GM19438 (cell line): ENCODE data around the gene ABTB2.
A peak's percentile ranks its signal among the peaks of the same experiment; 100 is the strongest.

Experiments used
- ATAC-seq: cut with Tn5 transposase; IDR thresholded peaks from one replicate; pipeline ENCODE4 v1.9.1; 2021; ENCODE audit warnings: low read depth; ENCODE audit not compliant: unreplicated experiment

The ABTB2 gene

DNA sequence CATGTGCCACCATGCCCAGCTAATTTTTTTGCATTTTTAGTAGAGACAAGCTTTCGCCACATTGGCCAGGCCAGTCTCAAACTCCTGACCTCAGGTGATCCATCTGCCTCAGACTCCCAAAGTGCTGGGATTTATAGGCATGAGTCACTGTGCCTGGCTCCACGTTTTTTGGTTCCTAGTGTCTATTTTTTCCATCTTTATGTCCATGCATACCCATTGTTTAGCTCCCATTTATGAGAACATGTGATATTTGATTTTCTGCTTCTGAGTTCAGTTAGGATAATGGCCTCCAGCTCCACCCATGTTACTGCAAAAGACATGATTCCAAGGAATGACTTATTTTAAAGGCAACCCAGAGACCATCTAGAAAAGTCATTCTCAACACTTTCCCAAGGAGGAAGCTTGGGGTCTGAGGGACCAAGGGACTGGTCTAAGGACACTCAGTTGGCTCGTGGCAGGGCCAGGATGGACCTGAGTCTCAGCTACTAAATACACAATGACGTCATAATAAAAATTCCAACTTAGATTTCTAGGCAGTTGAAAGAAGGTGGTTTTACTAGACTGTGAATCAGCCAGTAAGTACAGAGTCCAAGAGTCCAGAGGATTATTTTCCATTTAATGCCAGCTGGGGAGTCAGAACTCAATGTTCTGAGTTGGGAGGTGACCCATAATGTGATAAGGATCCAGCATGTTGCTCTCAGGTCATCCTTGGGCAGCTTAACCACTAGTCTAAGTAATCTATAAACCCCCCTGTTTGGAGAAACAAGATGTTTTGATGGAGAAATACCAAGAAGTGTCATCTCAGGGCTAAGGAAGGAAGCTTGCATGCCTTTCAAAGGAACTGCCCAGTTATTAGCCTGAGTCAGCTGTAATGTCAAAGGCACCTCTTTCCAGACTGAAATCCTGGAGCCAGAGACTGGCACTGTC, 39.4 kb downstream of the ABTB2 start:
- no peak for ATAC-seq

DNA sequence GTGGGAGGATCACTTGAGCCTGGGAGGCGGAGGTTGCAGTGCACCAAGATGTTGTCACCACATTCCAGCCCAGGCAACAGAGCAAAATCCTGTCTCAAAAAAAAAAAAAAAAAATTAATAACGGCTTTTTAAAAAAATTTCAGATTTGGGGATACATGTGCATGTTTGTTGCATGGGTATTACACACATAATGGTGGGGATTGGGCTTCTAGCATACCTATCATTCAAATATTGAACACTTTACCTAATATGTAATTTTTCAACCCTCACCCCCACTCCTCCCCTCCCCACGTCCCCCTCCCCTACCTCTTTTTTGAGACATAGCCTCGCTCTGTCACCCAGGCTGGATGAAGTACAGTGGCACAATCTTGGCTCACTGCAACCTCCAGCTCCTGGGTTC, 40.1 kb downstream of the ABTB2 start:
- ATAC-seq: no peak

GRCh38 chr11:34317036-34317360, 40.8 kb downstream of the ABTB2 start:
- no peak for ATAC-seq

DNA sequence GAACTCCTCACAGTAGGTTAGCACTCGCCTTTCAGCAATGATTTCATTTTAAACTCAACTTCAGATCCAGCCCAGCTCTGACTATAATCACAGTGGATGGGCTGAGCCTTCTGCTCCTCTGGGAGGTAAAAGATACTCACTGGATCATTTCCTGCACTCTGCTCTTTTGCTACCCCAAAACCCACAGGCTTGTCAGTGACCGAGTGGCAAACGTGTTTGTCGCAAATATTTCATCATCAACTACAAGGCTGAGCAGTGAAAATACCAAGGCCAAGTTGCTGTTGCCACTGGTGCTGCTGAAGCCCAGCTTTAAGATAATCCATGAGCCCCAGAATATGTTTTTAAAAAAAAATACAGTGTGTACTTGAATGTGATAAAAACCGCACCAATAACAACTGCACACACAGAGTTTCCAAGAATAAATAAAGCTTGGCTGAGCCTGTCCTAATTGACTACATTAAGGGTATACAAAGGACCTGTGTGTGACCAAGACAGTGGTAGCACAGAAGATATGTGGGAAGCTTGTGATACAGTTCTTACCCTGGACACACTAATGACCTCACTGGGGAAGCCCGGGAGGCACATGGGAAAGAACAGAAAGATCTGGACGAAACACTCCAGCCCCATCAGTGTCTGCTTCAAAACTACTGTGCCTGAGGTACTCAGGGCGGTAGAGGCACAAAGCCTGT, 41.3 kb downstream of the ABTB2 start:
- ATAC-seq: no peak

GRCh38 chr11:34315394-34315793, 42.4 kb downstream of the ABTB2 start:
- ATAC-seq: no peak

DNA sequence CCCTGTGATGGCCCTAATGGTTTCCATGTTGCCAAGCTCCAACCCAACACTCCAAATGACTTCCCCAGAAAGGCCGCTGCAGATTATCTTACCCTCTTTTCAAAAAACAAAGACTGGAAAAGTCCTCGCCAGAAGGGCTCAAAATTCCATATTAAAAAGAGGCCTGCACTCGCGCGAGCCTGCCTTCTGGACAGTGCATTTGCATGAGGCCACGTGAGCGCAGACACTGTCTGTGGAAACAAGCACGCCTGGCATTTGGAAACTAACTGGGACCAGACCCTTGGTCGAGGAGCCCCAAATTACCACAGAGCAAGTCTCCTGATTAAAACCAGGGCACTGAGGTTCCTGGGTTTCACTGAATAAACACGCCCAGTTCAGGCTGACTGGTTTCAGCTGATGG, 42.9 kb downstream of the ABTB2 start:
- ATAC-seq: no peak

DNA sequence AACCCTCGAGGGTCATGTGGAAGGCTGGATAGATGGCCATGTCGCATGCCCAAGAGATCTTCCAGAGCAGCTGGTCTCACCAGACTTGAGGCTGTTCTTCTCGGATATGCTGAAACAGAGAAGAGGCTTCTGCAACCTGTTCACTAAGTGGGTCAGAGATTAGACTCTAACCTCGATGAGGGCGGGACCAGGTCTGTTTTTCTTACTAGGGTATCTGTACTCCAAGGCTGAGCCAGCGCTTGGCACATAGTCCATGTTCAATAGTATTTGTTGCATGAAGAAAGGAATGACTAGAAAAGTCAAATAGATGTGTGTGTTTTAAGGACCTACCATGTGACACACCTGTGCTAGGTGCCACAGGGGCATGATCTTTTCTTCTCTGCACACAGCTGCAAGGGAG, 43.6 kb downstream of the ABTB2 start:
- ATAC-seq: no peak

- ATAC-seq: no peak
Measured at GRCh38 chr11:34313099-34313517, 44.7 kb downstream of the ABTB2 start.

- no peak for ATAC-seq
Measured at GRCh38 chr11:34311126-34311525, 46.7 kb downstream of the ABTB2 start.

DNA sequence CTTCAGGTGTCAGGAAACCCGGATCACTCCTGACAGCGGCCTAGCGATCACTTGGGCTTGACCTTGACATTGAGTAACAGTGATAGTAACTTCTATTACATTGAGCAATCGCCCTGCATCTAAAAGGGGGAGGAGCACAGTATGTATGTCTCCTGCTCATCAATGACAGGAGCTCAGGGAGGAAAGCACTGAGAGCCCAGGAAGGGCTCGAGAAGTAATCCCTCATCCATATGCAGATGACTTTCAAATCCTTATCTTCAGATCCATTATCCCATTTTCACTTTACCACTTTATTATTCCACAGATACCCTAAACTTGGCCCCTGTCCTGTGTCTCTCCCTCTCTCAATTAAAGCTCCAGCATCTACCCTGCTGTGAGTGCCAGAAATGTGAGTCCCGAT, 47.8 kb downstream of the ABTB2 start:
- ATAC-seq: no peak

- no peak for ATAC-seq
Measured at GRCh38 chr11:34308913-34309585, 48.8 kb downstream of the ABTB2 start.

DNA sequence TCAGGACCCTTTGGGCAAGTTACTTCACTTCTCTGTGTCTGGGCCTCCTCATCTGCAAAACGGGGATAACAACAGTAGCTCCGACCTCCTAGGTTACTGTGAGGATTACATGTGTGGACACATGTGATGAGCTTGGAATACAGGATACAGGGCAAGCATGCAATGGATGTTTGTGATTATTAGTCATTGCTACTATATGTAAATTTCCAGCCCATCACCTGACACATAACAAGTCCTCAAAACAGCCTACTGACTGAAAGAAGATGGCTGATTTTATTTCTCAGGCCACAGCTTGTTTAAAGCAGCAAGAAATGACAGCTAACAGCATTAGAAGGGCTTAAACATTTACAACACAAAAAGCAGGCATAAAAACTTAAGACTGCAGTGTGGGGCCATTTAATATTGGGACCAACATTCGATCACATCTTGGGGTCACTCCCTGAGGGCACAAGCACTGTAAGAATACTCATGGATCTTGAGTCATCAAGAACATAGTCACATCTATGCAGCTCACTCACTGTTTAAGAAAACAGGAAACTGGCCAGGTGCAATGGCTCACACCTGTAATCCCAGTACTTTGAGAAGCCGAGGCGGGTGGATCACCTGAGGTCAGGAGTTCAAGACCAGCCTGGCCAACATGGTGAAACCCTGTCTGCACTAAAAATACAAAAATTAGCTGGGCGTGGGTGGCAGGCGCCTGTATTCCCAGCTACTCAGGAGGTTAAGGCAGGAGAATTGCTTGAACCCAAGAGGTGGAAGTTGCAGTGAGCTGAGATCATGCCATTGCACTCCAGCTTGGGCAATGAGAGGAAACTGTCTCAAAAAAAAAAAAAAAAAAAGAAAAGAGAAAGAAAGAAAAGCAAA, 49.5 kb downstream of the ABTB2 start:
- no peak for ATAC-seq

DNA sequence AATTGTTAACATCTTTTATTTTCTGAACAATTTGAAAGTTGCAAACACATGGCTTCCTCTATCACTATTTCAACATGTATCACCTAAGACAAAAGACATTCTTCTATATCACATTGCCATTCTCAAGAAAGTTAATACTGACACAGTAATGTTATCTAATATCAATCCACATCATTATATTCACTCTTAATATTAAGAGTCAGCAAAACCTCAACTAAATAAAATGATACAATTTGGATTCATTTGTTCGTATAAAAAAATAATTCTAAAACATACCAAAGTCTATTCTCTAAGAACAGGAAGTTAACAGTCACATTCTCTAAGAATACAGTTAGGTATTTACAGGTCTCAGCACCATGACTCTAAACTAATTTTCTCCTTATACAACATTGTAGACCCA, 52.0 kb downstream of the ABTB2 start:
- ATAC-seq: no peak

DNA sequence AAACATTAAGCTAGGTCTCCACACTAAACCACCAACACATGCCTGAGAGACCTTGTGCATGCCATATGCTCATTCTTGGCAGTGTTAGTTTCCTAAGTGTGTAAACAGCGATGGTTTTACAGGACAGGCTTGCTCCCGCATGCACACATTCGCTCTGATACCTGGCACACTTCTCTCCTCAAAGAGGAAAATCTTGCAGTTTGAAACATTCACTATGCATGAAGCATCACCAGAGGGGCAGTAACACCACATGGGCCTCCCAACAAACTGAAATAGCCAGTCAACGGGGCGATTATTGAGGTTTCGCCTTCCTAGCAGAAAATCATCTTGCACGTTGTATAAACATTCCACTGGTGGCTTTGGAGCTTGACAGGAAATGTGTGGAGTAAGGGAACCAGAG, 52.6 kb downstream of the ABTB2 start:
- no peak for ATAC-seq

- no peak for ATAC-seq
Measured at GRCh38 chr11:34303028-34303570, 54.7 kb downstream of the ABTB2 start.

GRCh38 chr11:34302046-34302921, 55.5 kb downstream of the ABTB2 start:
- ATAC-seq: peak; percentile 82

DNA sequence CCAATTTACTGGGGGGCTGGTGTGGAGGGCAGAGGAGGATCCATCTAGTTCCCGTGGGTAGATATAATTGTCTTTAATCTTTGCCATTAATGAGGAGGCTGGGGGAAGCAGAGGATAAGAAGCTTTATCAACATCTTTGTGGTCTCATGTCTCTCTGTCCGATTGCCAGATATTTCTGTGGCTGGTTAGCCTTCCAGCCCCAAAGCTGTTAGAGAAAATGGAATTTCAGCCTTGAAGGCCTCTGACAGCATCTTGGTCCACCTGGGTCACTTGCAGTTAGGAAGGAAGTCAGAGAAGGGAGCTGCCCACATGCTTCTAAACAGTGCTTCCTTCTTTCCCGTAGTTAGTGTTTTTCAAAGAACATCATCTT, 56.9 kb downstream of the ABTB2 start:
- ATAC-seq: no peak

DNA sequence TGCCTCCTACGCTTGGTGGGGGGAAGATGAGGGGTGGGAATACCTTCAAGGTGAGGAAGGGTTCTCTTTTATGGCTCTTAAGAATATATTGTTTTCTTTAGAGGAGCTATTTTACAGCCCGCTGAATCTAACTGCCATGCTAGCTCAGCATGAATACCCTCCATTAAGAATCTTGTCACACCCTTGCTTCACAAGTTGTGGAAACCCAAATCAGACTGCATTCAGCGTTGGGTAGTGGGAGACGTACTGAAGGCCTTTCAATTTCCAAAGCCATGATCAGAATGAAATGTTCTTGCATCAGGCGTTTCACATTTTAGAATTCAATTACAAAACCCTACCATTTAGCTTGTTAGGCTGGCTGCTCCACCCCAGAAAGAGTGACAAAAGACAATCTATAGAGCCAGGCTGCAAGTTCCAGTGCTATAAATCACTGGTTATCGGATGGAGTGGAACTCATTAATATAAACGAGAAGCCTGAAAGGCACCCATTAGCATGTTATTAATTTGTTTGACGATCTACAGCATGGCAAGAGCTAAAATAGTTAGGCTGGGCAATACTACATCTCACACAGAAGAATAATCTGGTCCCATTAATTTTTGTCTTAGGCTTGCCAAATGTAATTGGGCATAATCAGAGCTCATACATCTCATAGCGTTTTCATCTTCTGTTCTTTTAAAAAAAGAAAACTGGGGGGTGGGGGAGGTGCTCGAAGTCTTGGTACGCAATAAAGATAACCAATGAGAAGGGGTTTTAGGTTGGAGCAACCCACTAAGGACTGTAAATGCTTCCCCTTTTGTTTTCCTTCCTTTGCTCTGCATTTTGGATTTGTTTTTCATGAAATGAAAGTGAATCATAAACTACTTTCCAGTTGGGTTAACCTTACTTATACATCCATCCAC, 57.5 kb downstream of the ABTB2 start:
- ATAC-seq: no peak
